BLaER1 treated with 17β-estradiol and CSF1 and Interleukin-3, amounts not matched to agents 10 nM and 100 nM (cell line): ENCODE measurements around the gene BARHL1.

ENCODE experiments used
- H3K27ac ChIP-seq, 11 experiments: shearing (Covaris generic); formaldehyde crosslinking; 2 replicates each; pipeline ENCODE4 v1.8.1; 2022
- H3K27me3 ChIP-seq, 11 experiments: shearing (Covaris generic); formaldehyde crosslinking; 2 replicates each; pipeline ENCODE4 v1.8.1; 2022
- H3K36me3 ChIP-seq, 11 experiments: shearing (Covaris generic); formaldehyde crosslinking; 2 replicates each; pipeline ENCODE4 v1.8.1; 2022
- H3K4me1 ChIP-seq, 10 experiments: shearing (Covaris generic); formaldehyde crosslinking; 2 replicates each; pipeline ENCODE4 v1.8.1; 2022
- H3K4me2 ChIP-seq, 11 experiments: shearing (Covaris generic); formaldehyde crosslinking; 2 replicates each; pipeline ENCODE4 v1.8.1; 2022
- H3K4me3 ChIP-seq, 10 experiments: shearing (Covaris generic); formaldehyde crosslinking; 2 replicates each; pipeline ENCODE4 v1.8.1; 2022
- H3K9ac ChIP-seq, 11 experiments: shearing (Covaris generic); formaldehyde crosslinking; 2 replicates each; pipeline ENCODE4 v1.8.1; 2022
- H3K9me3 ChIP-seq, 11 experiments: shearing (Covaris generic); formaldehyde crosslinking; replicated peaks in 1 of 11; 2 replicates each; pipeline ENCODE4 v1.8.1; 2022
- H4K20me1 ChIP-seq, 11 experiments: shearing (Covaris generic); formaldehyde crosslinking; 2 replicates each; pipeline ENCODE4 v1.8.1; 2022
- Cebpa-rat ChIP-seq, 11 experiments: shearing (Covaris generic); IDR thresholded peaks; 2 replicates each; pipeline ENCODE4 v1.8.1; 2022

BARHL1 gene

DNA sequence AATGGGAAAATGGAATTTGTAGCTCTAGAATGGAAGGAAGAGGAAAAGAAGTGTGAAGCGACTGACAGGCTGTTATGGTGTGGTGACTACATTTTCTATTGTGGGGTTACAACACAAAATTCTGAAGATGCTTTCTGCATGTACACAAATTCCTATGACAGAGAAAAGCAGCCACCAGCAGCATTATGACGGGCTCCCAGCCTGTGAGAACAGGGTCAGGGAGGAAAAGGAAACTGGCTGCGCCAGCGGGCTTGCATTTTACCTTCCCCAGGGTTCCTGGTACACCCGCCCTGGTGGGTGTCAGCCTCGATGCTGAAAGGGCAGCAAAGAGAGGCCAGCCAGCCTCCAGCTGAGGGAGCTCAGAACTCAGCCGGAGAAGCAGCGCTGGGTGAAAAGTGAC, 46.3 kb downstream of the BARHL1 start:
- H3K9ac ChIP-seq = no peak overlapping the region
- H4K20me1 ChIP-seq = peaks cover 0 to 59% (median 11%) of the 10 kb centered on the region in 11 experiments; a peak in 11 of 22 replicates
- H3K4me3 ChIP-seq = no peak overlapping the region
- no peak for TF ChIP-seq Cebpa-rat (IDR thresholded peaks at IDR 0.05)
- no peaks in the 10 kb centered on the region for H3K9me3 ChIP-seq
- H3K36me3 ChIP-seq = peaks cover 72 to 100% (median 92%) of the 10 kb centered on the region in 11 experiments
- no peak overlapping the region for H3K27ac ChIP-seq
- H3K27me3 ChIP-seq = no peaks in the 10 kb centered on the region
- H3K4me2 ChIP-seq = no peak overlapping the region
- no peaks in the 10 kb centered on the region for H3K4me1 ChIP-seq

DNA sequence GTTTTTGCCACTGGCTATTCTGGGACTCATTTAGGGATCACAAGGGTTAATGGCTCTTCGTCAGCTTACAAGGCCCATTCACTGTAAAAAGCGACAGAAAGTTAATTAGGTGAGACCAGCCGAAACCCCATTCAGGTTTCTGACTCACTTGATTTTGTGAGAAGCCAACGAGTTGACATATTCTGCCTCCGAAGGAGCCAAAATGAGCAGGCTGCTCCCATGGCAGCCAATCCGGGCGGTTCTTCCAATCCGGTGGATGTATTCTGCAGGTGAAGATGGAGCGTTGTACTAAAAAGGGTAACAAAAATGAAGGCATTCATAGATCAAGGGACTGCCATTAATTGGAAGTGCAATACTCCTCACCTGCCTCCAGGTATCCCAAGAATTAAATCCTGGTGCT, 47.7 kb downstream of the BARHL1 start:
- H3K4me1 ChIP-seq = no peaks in the 10 kb centered on the region
- H3K27me3 ChIP-seq = no peaks in the 10 kb centered on the region
- H4K20me1 ChIP-seq = peaks cover 0 to 73% (median 11%) of the 10 kb centered on the region in 11 experiments; a peak in 12 of 22 replicates
- H3K36me3 ChIP-seq = peaks cover 66 to 100% (median 89%) of the 10 kb centered on the region in 11 experiments
- H3K9me3 ChIP-seq = no peaks in the 10 kb centered on the region
- H3K9ac ChIP-seq = no peak overlapping the region
- H3K4me2 ChIP-seq = no peak overlapping the region
- H3K27ac ChIP-seq = no peak overlapping the region
- no peak for TF ChIP-seq Cebpa-rat (IDR thresholded peaks at IDR 0.05)
- H3K4me3 ChIP-seq = no peak overlapping the region

DNA sequence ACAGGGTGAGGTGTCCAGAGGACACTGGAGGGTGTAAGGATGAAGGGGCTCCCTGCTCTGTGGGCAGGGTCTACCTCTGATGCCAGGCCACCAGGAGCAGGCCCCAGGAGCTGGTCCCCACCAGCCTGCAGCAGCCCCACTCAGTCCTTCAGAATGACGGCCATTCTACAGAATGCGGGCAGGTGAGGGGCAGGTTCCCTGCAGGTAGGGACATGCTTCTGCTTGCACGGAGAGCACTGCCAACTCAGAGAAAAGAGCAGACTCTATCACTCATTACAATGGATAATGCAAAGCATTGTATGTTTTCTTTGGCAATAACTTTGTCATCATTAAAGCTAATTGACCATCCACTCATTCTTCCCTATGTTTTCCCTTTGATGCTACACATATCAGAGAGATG, 48.4 kb downstream of the BARHL1 start:
- Histone ChIP-seq H3K4me2 (no peak overlapping the region), H3K9me3 (no peaks in the 10 kb centered on the region), H3K36me3 (peaks cover 59 to 100% (median 88%) of the 10 kb centered on the region in 11 experiments), H3K27ac (no peak overlapping the region), H3K4me1 (no peaks in the 10 kb centered on the region), H3K4me3 (no peak overlapping the region), H4K20me1 (peaks cover 0 to 73% (median 11%) of the 10 kb centered on the region in 11 experiments; a peak in 12 of 22 replicates), H3K27me3 (no peaks in the 10 kb centered on the region), H3K9ac (no peak overlapping the region)
- no peak for TF ChIP-seq Cebpa-rat (IDR thresholded peaks at IDR 0.05)

DNA sequence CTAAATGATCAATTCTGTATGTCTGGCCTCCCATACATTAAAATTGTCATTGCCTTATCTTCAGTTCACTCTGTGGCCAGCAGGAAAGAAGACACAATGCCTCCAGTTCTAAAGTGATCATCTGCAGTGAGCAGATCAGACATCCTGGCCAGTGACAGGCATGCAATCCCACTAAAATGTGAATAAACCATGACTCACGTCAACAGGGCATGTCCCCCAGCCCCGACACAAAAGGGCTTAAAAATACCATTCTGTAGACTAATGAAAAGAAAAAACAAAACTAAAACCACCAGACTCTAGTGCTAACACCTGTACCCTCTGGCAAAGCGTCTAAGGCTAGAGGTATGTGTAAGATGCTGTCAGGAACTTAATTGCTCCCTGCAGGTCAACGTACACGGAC, 48.9 kb downstream of the BARHL1 start:
- Histone ChIP-seq H4K20me1 (peaks cover 0 to 70% (median 11%) of the 10 kb centered on the region in 11 experiments; a peak in 12 of 22 replicates), H3K9me3 (no peaks in the 10 kb centered on the region), H3K36me3 (peaks cover 55 to 100% (median 88%) of the 10 kb centered on the region in 11 experiments), H3K4me3 (no peak overlapping the region), H3K4me1 (no peaks in the 10 kb centered on the region), H3K27ac (no peak overlapping the region), H3K27me3 (no peaks in the 10 kb centered on the region), H3K4me2 (no peak overlapping the region), H3K9ac (no peak overlapping the region)
- TF ChIP-seq Cebpa-rat (IDR thresholded peaks at IDR 0.05) = no peak

DNA sequence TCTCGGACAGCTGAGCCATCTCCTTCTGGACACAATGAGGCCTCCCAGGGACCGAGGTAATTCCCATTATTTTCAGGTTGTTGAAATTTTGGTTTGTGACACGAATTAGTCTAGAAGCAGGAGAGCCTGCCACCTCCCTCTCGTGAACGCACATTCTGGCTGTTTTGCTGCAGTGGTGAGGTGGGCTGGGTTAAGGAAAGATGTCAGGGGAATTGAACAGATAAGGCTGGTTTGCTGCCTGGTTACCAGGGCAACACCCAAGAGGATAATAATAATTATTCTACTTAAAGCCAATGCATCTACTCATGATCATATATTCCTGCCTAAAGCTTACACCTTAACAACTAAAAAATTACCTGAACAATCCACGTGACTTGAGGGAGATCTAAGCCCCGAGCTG, 49.3 kb downstream of the BARHL1 start:
- Histone ChIP-seq H3K36me3 (peaks cover 55 to 100% (median 88%) of the 10 kb centered on the region in 11 experiments), H3K4me1 (no peaks in the 10 kb centered on the region), H4K20me1 (peaks cover 0 to 66% (median 8%) of the 10 kb centered on the region in 11 experiments; a peak in 12 of 22 replicates), H3K4me2 (no peak overlapping the region), H3K27ac (no peak overlapping the region), H3K9ac (no peak overlapping the region), H3K4me3 (no peak overlapping the region), H3K27me3 (no peaks in the 10 kb centered on the region), H3K9me3 (no peaks in the 10 kb centered on the region)
- no peak for TF ChIP-seq Cebpa-rat (IDR thresholded peaks at IDR 0.05)

DNA sequence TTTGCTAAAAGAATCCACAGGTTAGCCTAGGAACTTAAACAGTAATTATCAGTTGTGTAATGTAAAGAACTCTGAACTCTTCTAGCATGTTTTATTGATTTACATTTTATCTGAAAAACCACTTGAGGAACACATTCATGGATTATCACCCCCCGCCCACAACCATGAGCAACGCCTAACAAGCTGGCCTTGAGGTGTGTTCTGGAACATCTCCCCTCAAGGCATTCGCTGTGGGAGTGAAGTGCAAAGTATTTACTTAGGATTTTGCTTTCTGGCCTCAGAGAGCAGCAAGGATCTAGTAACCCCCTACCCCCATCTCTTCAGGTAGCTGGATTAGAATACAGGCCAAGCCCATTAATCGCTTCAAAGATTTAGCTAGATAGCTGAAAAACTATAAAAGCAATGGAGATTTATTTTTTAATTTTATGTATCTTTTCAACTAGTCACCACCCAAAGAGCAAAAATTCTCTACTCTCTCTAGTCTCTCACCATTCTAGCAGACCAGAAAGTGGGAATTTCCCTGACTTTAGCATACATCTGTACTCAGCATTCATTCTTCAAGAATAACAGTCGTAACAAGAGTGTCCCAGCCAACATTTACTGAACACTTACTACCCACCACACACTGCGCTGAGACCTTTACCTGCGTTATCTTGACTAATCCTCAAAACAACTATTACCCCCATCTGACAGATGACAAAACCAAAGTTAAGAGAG, 50.2 kb downstream of the BARHL1 start:
- Histone ChIP-seq H3K27me3 (no peaks in the 10 kb centered on the region), H3K4me3 (no peak overlapping the region), H3K27ac (no peak overlapping the region), H3K9me3 (no peaks in the 10 kb centered on the region), H3K9ac (no peak overlapping the region), H3K4me1 (no peaks in the 10 kb centered on the region), H3K36me3 (peaks cover 55 to 100% (median 89%) of the 10 kb centered on the region in 11 experiments), H4K20me1 (peaks cover 0 to 71% (median 6%) of the 10 kb centered on the region in 11 experiments; a peak in 12 of 22 replicates), H3K4me2 (no peak overlapping the region)
- TF ChIP-seq Cebpa-rat (IDR thresholded peaks at IDR 0.05) = no peak

DNA sequence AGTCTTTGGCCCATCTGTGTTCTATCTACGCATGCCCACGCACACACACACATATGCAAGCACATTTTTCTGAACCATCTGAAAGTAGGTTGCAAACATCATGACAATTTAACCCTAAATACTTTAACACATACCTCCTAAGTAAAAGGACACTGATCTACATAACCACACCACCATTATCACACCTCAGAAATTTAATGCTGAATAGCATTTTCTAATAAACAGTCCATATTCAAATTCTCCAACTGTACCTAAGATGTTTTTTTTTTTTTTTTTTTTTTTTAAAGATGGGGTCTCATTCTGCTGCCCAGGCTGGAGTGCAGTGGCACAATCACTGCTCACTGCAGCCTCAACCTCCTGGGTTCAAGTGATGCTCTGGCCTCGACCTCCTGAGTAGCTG, 51.9 kb downstream of the BARHL1 start:
- peaks cover 0 to 68% (median 5%) of the 10 kb centered on the region in 11 experiments; a peak in 11 of 22 replicates for H4K20me1 ChIP-seq
- no peak overlapping the region for H3K27ac ChIP-seq
- no peaks in the 10 kb centered on the region for H3K9me3 ChIP-seq
- no peak overlapping the region for H3K4me2 ChIP-seq
- H3K36me3 ChIP-seq = peaks cover 56 to 100% (median 89%) of the 10 kb centered on the region in 11 experiments
- no peak overlapping the region for H3K4me3 ChIP-seq
- TF ChIP-seq Cebpa-rat (IDR thresholded peaks at IDR 0.05) = no peak
- H3K9ac ChIP-seq = no peak overlapping the region
- no peaks in the 10 kb centered on the region for H3K4me1 ChIP-seq
- no peaks in the 10 kb centered on the region for H3K27me3 ChIP-seq

DNA sequence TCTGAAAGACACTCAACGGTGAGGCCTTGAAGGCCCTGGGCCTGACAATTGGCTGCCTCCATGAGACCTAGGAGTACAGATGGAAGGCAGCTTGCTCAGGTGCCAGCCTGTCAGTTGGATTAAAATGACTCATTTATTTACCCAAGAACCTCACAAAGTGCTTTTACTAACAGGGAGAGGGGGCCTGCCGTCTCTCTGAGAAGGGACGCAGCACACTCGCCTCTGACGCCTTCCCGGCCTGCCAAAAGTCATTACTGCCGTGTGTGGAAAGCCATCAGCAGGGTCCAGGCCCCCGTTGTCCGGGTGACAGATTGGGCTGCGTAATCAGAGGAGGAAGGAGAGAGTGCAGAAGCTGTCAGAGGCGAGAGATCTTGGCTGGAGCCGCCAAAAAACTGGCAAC, 54.9 kb downstream of the BARHL1 start:
- H3K27me3 ChIP-seq = no peaks in the 10 kb centered on the region
- peaks cover 0 to 66% (median 8%) of the 10 kb centered on the region in 11 experiments; a peak in 9 of 22 replicates for H4K20me1 ChIP-seq
- H3K9ac ChIP-seq = no peak overlapping the region
- H3K9me3 ChIP-seq = no peaks in the 10 kb centered on the region
- no peak overlapping the region for H3K4me3 ChIP-seq
- peaks cover 59 to 100% (median 90%) of the 10 kb centered on the region in 11 experiments for H3K36me3 ChIP-seq
- no peak overlapping the region for H3K4me2 ChIP-seq
- no peak for TF ChIP-seq Cebpa-rat (IDR thresholded peaks at IDR 0.05)
- no peak overlapping the region for H3K27ac ChIP-seq
- H3K4me1 ChIP-seq = no peaks in the 10 kb centered on the region

DNA sequence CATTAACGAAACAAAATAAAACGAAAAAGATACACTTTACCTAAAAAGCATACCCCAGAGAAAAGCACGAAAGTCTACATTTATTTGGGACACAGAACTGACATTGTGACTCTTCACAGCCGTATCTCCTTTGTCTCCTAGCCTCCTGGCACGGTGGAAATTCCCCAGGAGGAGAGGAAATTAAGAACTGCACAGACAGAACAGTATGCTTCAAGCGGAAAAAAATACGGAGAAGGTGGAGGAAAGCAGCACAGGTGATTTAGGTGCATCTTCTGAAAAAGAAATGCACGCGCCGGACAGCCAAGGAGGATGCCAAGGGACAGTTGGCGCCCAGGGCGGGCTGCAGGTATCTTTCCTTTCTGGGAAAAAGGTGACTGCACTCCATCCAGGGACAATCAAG, 55.4 kb downstream of the BARHL1 start:
- peaks cover 0 to 66% (median 7%) of the 10 kb centered on the region in 11 experiments; a peak in 12 of 22 replicates for H4K20me1 ChIP-seq
- H3K9me3 ChIP-seq = no peaks in the 10 kb centered on the region
- TF ChIP-seq Cebpa-rat (IDR thresholded peaks at IDR 0.05) = no peak
- no peak overlapping the region for H3K4me2 ChIP-seq
- H3K36me3 ChIP-seq = peaks cover 64 to 100% (median 90%) of the 10 kb centered on the region in 11 experiments
- H3K27ac ChIP-seq = no peak overlapping the region
- H3K27me3 ChIP-seq = no peaks in the 10 kb centered on the region
- H3K4me3 ChIP-seq = no peak overlapping the region
- no peak overlapping the region for H3K9ac ChIP-seq
- H3K4me1 ChIP-seq = no peaks in the 10 kb centered on the region

DNA sequence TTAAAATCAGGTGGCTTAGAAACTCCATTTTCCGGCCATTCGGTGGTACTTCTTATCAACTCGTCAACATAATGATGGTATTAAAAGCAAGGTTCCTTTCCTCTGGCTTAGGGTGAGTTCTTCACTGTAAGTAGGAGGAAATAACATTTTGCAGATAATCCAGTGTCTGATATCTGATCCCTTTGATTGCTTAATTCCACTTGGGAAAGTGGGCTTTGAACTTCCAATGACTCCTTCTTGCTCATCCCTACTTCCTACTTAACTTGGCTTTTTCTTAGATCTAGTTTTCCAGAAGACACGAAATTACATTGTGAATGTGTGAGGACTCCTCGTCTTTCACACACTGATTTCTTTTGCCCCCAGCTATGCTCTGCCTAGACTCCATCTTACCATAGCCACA, 55.8 kb downstream of the BARHL1 start:
- Histone ChIP-seq H3K27ac (no peak overlapping the region), H3K4me2 (no peak overlapping the region), H3K36me3 (peaks cover 68 to 100% (median 90%) of the 10 kb centered on the region in 11 experiments)

More for the DNA sequence above, 55.8 kb downstream of the BARHL1 start:
- Histone ChIP-seq H3K4me3 (no peak overlapping the region), H3K9me3 (no peaks in the 10 kb centered on the region), H3K27me3 (no peaks in the 10 kb centered on the region), H3K9ac (no peak overlapping the region), H4K20me1 (peaks cover 0 to 66% (median 7%) of the 10 kb centered on the region in 11 experiments; a peak in 14 of 22 replicates), H3K4me1 (no peaks in the 10 kb centered on the region)
- no peak for TF ChIP-seq Cebpa-rat (IDR thresholded peaks at IDR 0.05)
